KOPT-K1 (cell line): ENCODE data around the gene RIC8B.

Experiments used
- H3K27ac ChIP-seq: fragments of 200-600 bp; sonication (generic); 2 replicates; pipeline ENCODE4 v1.5.1; 2016; ENCODE audit warnings: antibody characterized with exemption, mild to moderate bottlenecking, low read depth, low read length; ENCODE audit not compliant: poor library complexity, severe bottlenecking
- H3K36me3 ChIP-seq: fragments of 200-600 bp; sonication (generic); 2 replicates; pipeline ENCODE4 v1.5.1; 2017; ENCODE audit warnings: antibody characterized with exemption, mild to moderate bottlenecking, low read length, moderate library complexity; ENCODE audit not compliant: insufficient read depth
- H3K9me3 ChIP-seq: fragments of 200-600 bp; sonication (generic); 2 replicates; pipeline ENCODE4 v1.5.1; 2017; ENCODE audit warnings: antibody characterized with exemption, low read length, mild to moderate bottlenecking; ENCODE audit not compliant: insufficient read depth, poor library complexity, severe bottlenecking

The RIC8B gene

GRCh38 chr12:106865683-106866082, 91.2 kb downstream of the RIC8B start:
- Histone ChIP-seq H3K9me3 (no peaks in the 10 kb centered on the region), H3K36me3 (peaks cover 87% of the 10 kb centered on the region), H3K27ac (no peak overlapping the region)

GRCh38 chr12:106866426-106867080, 92.1 kb downstream of the RIC8B start:
- no peaks in the 10 kb centered on the region for H3K9me3 ChIP-seq
- H3K36me3 ChIP-seq = peaks cover 85% of the 10 kb centered on the region

DNA sequence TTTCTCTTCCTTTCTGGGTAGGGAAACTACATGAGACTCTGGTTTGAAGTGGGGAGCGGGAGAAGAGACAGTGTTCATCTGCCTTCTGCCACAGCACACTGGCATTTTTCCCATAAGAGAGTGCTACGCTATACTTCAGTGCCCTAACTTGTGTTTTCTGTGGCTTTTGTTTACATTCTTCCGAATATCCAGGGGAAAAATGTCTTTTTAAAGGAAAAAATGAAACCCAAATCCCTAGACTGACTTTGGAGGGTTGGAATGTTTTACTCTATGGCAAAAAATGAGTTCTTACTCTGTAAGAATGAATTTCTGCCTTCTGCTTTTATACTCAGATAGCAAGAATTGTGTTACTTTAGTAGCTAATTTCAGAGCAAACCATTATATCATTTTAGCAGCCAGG, 93.2 kb downstream of the RIC8B start:
- Histone ChIP-seq H3K9me3 (no peaks in the 10 kb centered on the region), H3K36me3 (peaks cover 85% of the 10 kb centered on the region), H3K27ac (no peak overlapping the region)

More at GRCh38 chr12:106866426-106867080, 92.1 kb downstream of the RIC8B start:
- H3K27ac ChIP-seq = no peak overlapping the region

GRCh38 chr12:106868982-106869700, 94.7 kb downstream of the RIC8B start:
- no peaks in the 10 kb centered on the region for H3K9me3 ChIP-seq

DNA sequence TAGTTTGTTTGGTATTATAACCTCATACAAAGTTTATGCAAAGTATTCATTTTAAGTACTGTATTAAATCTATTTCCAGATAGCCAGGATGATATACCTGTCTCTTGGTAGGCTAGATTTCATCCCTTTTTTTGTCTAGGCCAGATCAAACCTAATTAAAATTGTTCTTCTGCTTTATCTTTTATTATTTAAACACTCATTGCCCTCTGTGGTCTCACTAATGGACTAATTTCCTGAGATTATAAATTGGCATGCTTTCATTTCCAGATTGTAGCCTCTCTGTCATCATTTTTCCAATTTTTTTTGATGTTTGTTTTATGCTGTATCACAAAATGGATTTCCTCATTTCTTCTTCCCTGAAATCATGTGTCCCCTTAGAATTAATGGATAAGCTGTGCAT, 95.6 kb downstream of the RIC8B start:
- H3K9me3 ChIP-seq = no peaks in the 10 kb centered on the region
- H3K27ac ChIP-seq = no peak overlapping the region
- peaks cover 94% of the 10 kb centered on the region for H3K36me3 ChIP-seq

More at GRCh38 chr12:106868982-106869700, 94.7 kb downstream of the RIC8B start:
- no peak overlapping the region for H3K27ac ChIP-seq
- H3K36me3 ChIP-seq = peaks cover 94% of the 10 kb centered on the region

DNA sequence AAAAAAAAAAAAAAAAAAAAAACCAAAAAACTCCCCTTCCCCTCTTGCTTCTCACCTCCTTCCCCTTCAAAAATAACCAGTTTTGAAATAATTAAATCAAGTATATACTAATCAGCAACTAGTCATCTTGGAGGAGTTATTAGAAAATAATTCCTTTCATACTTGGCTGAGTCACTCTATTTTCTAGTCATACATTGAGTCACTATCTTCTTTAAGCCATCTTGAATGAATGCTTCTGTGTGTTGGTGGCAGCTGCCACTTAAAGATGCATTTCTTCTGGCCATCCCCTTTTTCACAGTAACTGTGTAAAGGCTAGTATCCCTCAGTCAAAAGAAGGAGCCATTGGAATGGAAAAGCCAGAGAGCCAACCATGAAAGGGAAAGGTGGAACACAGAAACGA, 97.0 kb downstream of the RIC8B start:
- H3K27ac ChIP-seq = no peak overlapping the region
- peaks cover 88% of the 10 kb centered on the region for H3K36me3 ChIP-seq
- H3K9me3 ChIP-seq = no peaks in the 10 kb centered on the region

DNA sequence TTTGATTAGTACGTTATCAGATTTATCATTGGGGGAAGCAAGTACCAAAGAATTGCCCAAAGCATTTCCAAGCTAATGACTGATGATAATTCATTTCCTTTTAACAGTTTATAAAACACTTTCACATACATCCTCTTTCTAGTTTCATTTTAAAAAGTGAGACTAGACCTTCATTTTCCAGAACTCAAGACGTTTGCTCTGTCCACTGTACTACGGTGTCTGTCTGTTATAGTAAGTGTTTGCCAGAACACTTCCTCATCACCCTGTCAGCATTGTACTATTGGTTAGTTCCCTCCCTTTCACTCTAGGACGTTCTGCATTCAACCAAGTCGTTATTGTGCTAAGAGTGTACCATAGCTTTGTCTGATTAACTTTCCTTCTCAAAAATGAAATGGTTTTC, 99.5 kb downstream of the RIC8B start:
- Histone ChIP-seq H3K27ac (no peak overlapping the region), H3K36me3 (peaks cover 85% of the 10 kb centered on the region), H3K9me3 (no peaks in the 10 kb centered on the region)

DNA sequence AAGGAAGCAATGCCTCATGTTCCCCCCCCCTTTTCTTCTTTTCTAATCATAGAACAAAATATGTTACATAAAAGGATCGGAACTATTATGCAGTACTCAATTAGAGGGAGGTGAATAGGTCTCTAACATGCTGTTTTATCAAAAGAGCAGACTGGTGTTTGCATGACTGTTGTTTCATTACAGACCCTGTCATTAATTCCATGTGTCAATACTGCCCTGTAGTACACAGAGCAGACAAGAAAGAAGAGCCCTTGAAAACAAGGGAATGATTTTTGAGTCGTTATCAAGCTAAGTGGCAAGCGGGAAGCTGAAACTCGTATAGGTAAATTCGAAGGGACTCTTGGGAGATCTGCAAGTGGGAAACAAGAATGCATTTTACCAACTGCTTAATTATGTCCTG, 104.3 kb downstream of the RIC8B start:
- no peak overlapping the region for H3K27ac ChIP-seq
- H3K36me3 ChIP-seq = peaks cover 88% of the 10 kb centered on the region
- H3K9me3 ChIP-seq = no peaks in the 10 kb centered on the region

DNA sequence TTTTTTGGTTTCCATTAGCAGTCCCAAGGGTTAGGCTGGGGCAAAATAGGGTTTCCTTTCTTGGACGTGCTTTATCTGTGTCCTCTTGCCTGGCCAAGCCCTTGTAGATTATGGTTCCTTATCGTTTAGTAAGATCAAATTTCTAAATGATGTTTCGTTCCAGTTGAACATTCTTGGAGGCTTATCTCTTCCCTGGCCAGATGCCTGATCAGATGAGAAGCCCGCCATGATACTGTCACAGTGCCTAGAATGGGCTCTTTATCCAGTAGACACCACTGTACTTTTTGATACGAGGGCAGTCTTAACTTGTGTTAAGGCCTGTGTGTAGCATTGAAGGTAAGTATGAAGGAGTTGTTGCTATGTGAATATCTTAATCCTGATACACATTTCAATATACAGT, 105.1 kb downstream of the RIC8B start:
- Histone ChIP-seq H3K36me3 (peaks cover 88% of the 10 kb centered on the region), H3K9me3 (no peaks in the 10 kb centered on the region), H3K27ac (no peak overlapping the region)

DNA sequence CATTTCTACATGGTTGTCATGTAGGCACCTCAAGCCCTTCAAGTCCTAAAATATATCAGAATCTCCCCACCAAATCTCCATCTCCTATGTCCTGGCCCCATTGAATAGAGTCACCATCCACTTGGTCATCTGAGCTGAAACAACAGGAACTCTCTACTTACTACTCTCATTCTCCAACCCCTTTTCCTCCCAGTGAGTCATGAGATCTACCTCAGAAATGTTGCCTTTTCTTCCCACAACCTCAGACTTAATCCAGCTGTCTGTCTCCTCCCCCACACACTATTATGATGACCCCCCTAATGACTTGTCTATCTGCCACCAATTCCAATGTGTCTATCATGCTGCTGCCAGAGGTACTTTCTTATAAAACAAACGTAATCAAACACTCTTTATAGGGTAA, 108.9 kb downstream of the RIC8B start:
- Histone ChIP-seq H3K9me3 (no peaks in the 10 kb centered on the region), H3K36me3 (peaks cover 91% of the 10 kb centered on the region), H3K27ac (no peak overlapping the region)

DNA sequence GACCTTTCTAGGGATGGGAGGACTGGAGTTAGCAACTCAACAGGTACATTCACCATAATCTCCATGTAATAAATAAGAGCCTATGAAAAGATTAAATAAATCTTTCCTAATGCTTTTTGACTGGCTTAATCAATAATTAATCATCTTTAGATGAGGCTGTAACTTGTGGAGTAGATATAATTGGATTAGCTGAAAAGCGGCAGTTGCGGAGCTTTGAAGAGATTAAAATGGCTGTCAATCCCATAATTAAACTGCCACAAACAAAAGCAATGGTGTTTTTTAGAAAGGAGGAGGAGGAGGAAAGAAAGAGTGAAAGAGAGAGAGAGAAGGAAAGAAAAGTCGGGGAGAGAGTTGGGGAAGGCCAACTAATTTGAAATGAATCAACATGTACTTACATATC, 110.5 kb downstream of the RIC8B start:
- no peaks in the 10 kb centered on the region for H3K9me3 ChIP-seq
- H3K36me3 ChIP-seq = peaks cover 89% of the 10 kb centered on the region
- H3K27ac ChIP-seq = no peak overlapping the region

DNA sequence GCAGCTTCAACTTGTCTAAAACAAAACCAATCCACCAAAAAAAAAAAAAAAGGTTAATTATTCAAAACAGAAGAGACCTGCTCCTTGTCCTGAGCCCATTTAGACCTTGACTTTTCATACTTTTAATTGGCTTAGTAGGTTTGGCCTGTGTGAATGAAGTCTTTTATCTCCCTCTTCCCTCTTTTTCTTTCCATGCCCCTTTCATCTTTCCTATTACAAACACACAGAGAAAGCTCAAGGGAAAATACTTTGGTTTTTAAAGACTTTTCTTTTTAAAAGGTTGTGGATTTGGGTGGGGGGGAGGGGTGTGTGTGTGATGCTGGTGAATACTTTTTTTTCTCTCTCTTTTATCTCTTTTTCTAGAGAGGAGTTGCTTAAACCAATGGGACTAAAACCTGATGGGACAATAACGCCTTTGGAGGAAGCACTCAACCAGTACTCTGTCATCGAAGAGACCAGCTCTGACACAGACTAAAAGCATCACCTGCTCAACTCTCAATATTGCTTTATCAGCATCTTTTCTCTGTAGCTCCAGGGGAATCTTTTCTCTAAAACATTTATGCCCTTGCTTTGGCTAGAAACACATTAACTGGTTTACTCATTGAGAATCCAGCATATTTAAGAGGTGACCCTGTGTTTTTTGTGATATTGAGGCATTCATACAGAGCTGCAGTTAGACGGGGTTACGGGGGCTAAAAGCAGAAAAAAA, 111.2 kb downstream of the RIC8B start:
- Histone ChIP-seq H3K9me3 (no peaks in the 10 kb centered on the region), H3K27ac (no peak overlapping the region), H3K36me3 (peaks cover 88% of the 10 kb centered on the region)

GRCh38 chr12:106886932-106887331, 112.5 kb downstream of the RIC8B start:
- Histone ChIP-seq H3K9me3 (no peaks in the 10 kb centered on the region), H3K36me3 (peaks cover 76% of the 10 kb centered on the region), H3K27ac (no peak overlapping the region)

DNA sequence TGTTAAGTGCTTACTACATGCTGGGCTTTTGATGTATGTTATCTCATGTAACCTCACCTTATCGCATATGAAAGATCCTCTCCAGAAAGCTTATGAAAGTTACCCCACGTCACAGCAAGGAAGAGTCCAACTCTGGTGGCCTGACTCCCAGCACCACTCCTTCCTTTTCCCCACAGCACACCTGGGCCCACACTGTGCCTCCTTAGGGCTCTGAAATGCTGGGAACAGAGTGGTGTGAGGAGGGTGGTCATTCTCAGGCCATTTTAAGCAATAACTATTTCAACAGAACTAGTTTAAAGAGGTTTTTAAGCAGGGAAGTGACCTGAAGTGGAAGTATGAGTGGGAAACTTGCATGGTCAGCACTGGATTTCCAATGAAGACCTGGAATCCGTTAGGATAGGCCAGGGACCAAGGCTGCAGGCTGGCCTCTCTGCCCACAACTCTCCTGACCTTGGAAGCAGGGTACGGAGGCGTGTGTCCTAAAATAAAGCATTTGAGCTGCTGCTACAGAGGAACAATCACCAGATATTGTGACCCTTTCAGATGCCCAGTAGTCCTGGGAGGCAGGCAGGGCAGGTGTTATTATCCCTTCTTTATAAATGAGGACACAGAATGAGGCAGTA, 114.0 kb downstream of the RIC8B start:
- Histone ChIP-seq H3K27ac (no peak overlapping the region), H3K36me3 (peaks cover 61% of the 10 kb centered on the region), H3K9me3 (no peaks in the 10 kb centered on the region)

- H3K9me3 ChIP-seq = no peaks in the 10 kb centered on the region
- H3K36me3 ChIP-seq = peaks cover 52% of the 10 kb centered on the region
- H3K27ac ChIP-seq = no peak overlapping the region
Measured at GRCh38 chr12:106889326-106889725, 114.8 kb downstream of the RIC8B start.
